SK-N-SH (cell line): ENCODE data around the gene TET2.

ENCODE experiments used
- EP300 ChIP-seq, 2 experiments: IDR thresholded peaks; 2 replicates each; pipeline versions ENCODE4 v1.4.0 to v1.6.1; 2012; ENCODE audit warnings: borderline replicate concordance in 1 of 2, low read depth in 1 of 2, low read length in 1 of 2
- EZH2phosphoT487 ChIP-seq: fragments of 200-600 bp; sonication (generic); IDR thresholded peaks from 2 replicates; pipeline ENCODE4 v1.6.1; 2017; ENCODE audit warnings: low read depth, mixed run types, mild to moderate bottlenecking, antibody characterized with exemption, moderate library complexity, borderline replicate concordance
- GABPA ChIP-seq: IDR thresholded peaks from 2 replicates; pipeline ENCODE4 v1.4.0; 2012; ENCODE audit warnings: low read depth, mild to moderate bottlenecking
- REST ChIP-seq: IDR thresholded peaks from 2 replicates; pipeline ENCODE4 v1.6.1; 2012; ENCODE audit warnings: mild to moderate bottlenecking, low read depth, low read length, moderate library complexity
- TF ChIP-seq, protein P1 (sequence below): fragments of 200-600 bp; sonication (generic); IDR thresholded peaks from 2 replicates; pipeline ENCODE4 v1.6.1; 2017; ENCODE audit warnings: antibody characterized with exemption, mild to moderate bottlenecking, moderate library complexity

GRCh38 chr4:105154576-105154975, 7.9 kb downstream of the TET2 start:
- TF ChIP-seq EZH2phosphoT487 (no peak), GABPA (no peak), REST (no peak), EP300 (IDR thresholded peaks at IDR 0.05; ENCODE audit: borderline replicate concordance in 1 of 2, low read depth in 1 of 2, low read length in 1 of 2) (no peak)
- TF ChIP-seq, protein P1, sequence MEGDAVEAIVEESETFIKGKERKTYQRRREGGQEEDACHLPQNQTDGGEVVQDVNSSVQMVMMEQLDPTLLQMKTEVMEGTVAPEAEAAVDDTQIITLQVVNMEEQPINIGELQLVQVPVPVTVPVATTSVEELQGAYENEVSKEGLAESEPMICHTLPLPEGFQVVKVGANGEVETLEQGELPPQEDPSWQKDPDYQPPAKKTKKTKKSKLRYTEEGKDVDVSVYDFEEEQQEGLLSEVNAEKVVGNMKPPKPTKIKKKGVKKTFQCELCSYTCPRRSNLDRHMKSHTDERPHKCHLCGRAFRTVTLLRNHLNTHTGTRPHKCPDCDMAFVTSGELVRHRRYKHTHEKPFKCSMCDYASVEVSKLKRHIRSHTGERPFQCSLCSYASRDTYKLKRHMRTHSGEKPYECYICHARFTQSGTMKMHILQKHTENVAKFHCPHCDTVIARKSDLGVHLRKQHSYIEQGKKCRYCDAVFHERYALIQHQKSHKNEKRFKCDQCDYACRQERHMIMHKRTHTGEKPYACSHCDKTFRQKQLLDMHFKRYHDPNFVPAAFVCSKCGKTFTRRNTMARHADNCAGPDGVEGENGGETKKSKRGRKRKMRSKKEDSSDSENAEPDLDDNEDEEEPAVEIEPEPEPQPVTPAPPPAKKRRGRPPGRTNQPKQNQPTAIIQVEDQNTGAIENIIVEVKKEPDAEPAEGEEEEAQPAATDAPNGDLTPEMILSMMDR, result no peak
